SK-N-SH (cell line): Measurements from ENCODE around the gene ETFA. TPM values are rescaled to one million over a fixed set of nuclear protein-coding genes. Genes with fewer than 3 reads are reported as not detected.

ENCODE experiments used
- CTCF ChIA-PET: fragments of 300-600, 350-600 bp; formaldehyde crosslinking; extraction: SDS; loops from one replicate; lab custom pipeline; 2021; lab: Yijun Ruan, JAX
- POLR2A ChIA-PET: fragments of 350-600 bp; sonication (Branson Sonifier 250); formaldehyde crosslinking; extraction: SDS; loops from one replicate; lab custom pipeline; 2020; ENCODE audit warnings: antibody characterized with exemption, inconsistent platforms; lab: Yijun Ruan, JAX
- DNase-seq: peaks from one replicate; pipeline ENCODE4 v3.0.0; 2012
- H2AFZ ChIP-seq: fragments of 200-600 bp; sonication (generic); 2 replicates; pipeline ENCODE4 v1.8.1; 2016; ENCODE audit warnings: antibody characterized with exemption, mild to moderate bottlenecking, low read depth
- H3F3A ChIP-seq: fragments of 200-600 bp; sonication (generic); replicated peaks from 2 replicates; pipeline ENCODE3; 2016; ENCODE audit warnings: antibody characterized with exemption, mild to moderate bottlenecking; ENCODE audit not compliant: insufficient read depth
- H3K27ac ChIP-seq, 2 experiments: fragments of 200-500 bp in 1 of 2; fragments of 200-600 bp in 1 of 2; sonication (Bioruptor generic) in 1 of 2; sonication (generic), shearing (Covaris generic) in 1 of 2; 2 replicates each; pipeline versions ENCODE4 v1.5.1 to v1.6.1; 2014 to 2016; ENCODE audit warnings: low read depth in 2 of 2, inconsistent platforms in 1 of 2, low read length in 1 of 2, mild to moderate bottlenecking in 1 of 2, mixed read lengths in 1 of 2
- H3K27me3 ChIP-seq: fragments of 200-600 bp; sonication (generic), shearing (Covaris generic); 2 replicates; pipeline ENCODE4 v1.6.1; 2016; ENCODE audit warnings: mixed run types; ENCODE audit not compliant: insufficient read depth
- H3K36me3 ChIP-seq, 2 experiments: fragments of 200-500 bp in 1 of 2; fragments of 200-600 bp in 1 of 2; sonication (Bioruptor generic) in 1 of 2; sonication (generic) in 1 of 2; replicated peaks in 1 of 2; 2 replicates each; pipeline versions ENCODE3 to v1.5.1; 2014 to 2016; ENCODE audit warnings: low read length in 1 of 2, mild to moderate bottlenecking in 1 of 2; ENCODE audit not compliant: insufficient read depth in 2 of 2, control insufficient read depth in 1 of 2
- H3K4me1 ChIP-seq, 2 experiments: fragments of 200-500 bp in 1 of 2; fragments of 200-600 bp in 1 of 2; sonication (Bioruptor generic) in 1 of 2; sonication (generic), shearing (Covaris generic) in 1 of 2; 2 replicates each; pipeline versions ENCODE4 v1.5.1 to v1.6.1; 2014 to 2016; ENCODE audit warnings: low read depth in 1 of 2, low read length in 1 of 2, mixed run types in 1 of 2; ENCODE audit not compliant: insufficient read depth in 2 of 2, control insufficient read depth in 1 of 2
- H3K4me2 ChIP-seq: fragments of 200-600 bp; sonication (generic), shearing (Covaris generic); 2 replicates; pipeline ENCODE4 v1.6.1; 2017; ENCODE audit warnings: mixed run types
- H3K4me3 ChIP-seq, 2 experiments: fragments of 200-500 bp in 1 of 2; fragments of 200-600 bp in 1 of 2; sonication (Bioruptor generic) in 1 of 2; sonication (generic), shearing (Covaris generic) in 1 of 2; 2 replicates each; pipeline versions ENCODE4 v1.5.1 to v1.8.1; 2014 to 2016; ENCODE audit warnings: low read depth in 2 of 2, inconsistent platforms in 1 of 2, low read length in 1 of 2, mild to moderate bottlenecking in 1 of 2, mixed read lengths in 1 of 2, moderate library complexity in 1 of 2
- H3K79me2 ChIP-seq: fragments of 200-600 bp; sonication (generic); 2 replicates; pipeline ENCODE4 v1.8.1; 2017; ENCODE audit warnings: mild to moderate bottlenecking; ENCODE audit not compliant: insufficient read depth
- H3K9ac ChIP-seq: fragments of 200-600 bp; sonication (generic); 2 replicates; pipeline ENCODE4 v1.6.1; 2017; ENCODE audit warnings: mixed run types
- H3K9me2 ChIP-seq: fragments of 200-600 bp; sonication (generic); 2 replicates; pipeline ENCODE4 v1.6.1; 2017; ENCODE audit warnings: mixed run types
- H3K9me3 ChIP-seq: fragments of 200-600 bp; sonication (generic); 2 replicates; pipeline ENCODE4 v1.6.1; 2017; ENCODE audit warnings: mixed run types, mild to moderate bottlenecking, moderate library complexity
- H4K20me1 ChIP-seq: fragments of 200-600 bp; sonication (generic); 2 replicates; pipeline ENCODE4 v1.6.1; 2017; ENCODE audit warnings: mild to moderate bottlenecking, mixed run types; ENCODE audit not compliant: insufficient read depth
- CHD2 ChIP-seq: fragments of 150-350 bp; IDR thresholded peaks from 2 replicates; pipeline ENCODE4 v1.6.1; 2018; ENCODE audit warnings: low read length; ENCODE audit not compliant: partially characterized antibody
- ELF1 ChIP-seq: IDR thresholded peaks from 2 replicates; pipeline ENCODE4 v1.4.0; 2012
- FOXM1 ChIP-seq: IDR thresholded peaks from 2 replicates; pipeline ENCODE4 v1.4.0; 2012; ENCODE audit warnings: low read depth, mild to moderate bottlenecking
- GABPA ChIP-seq: IDR thresholded peaks from 2 replicates; pipeline ENCODE4 v1.4.0; 2012; ENCODE audit warnings: low read depth, mild to moderate bottlenecking
- JUND ChIP-seq: IDR thresholded peaks from 2 replicates; pipeline ENCODE4 v1.4.0; 2012
- MEF2A ChIP-seq: IDR thresholded peaks from 2 replicates; pipeline ENCODE4 v1.4.0; 2012; ENCODE audit warnings: low read depth, borderline replicate concordance
- NFIC ChIP-seq: IDR thresholded peaks from 2 replicates; pipeline ENCODE4 v1.4.0; 2012; ENCODE audit warnings: borderline replicate concordance
- NRF1 ChIP-seq: IDR thresholded peaks from 2 replicates; pipeline ENCODE4 v1.6.1; 2012; ENCODE audit warnings: low read depth, mild to moderate bottlenecking, low read length
- POLR2AphosphoS5 ChIP-seq: IDR thresholded peaks from 2 replicates; pipeline ENCODE4 v1.6.1; 2012; ENCODE audit warnings: low read depth, low read length
- RAD21 ChIP-seq: IDR thresholded peaks from 2 replicates; pipeline ENCODE4 v1.6.1; 2012; ENCODE audit warnings: mild to moderate bottlenecking, low read length
- RFX5 ChIP-seq: IDR thresholded peaks from 2 replicates; pipeline ENCODE4 v1.6.1; 2012; ENCODE audit warnings: mild to moderate bottlenecking, improper control_type of control experiment, low read length
- SIN3A ChIP-seq: IDR thresholded peaks from 2 replicates; pipeline ENCODE4 v1.6.1; 2012; ENCODE audit warnings: low read depth, mild to moderate bottlenecking, low read length, moderate library complexity, borderline replicate concordance
- SMC3 ChIP-seq: IDR thresholded peaks from 2 replicates; pipeline ENCODE4 v1.6.1; 2012; ENCODE audit warnings: low read depth, low read length, improper control_type of control experiment
- TAF1 ChIP-seq: IDR thresholded peaks from 2 replicates; pipeline ENCODE4 v1.6.1; 2012; ENCODE audit warnings: low read depth, mild to moderate bottlenecking, low read length, moderate library complexity, borderline replicate concordance
- TCF12 ChIP-seq: IDR thresholded peaks from 2 replicates; pipeline ENCODE4 v1.4.0; 2012
- TEAD4 ChIP-seq: IDR thresholded peaks from 2 replicates; pipeline ENCODE4 v1.4.0; 2012; ENCODE audit warnings: mild to moderate bottlenecking, borderline replicate concordance; ENCODE audit not compliant: insufficient read depth
- WGBS: methylation state at CpG from one replicate; pipeline ENCODE4 v1.1.6; 2017; ENCODE audit warnings: low lambda C conversion rate; 5-methylcytosine and 5-hydroxymethylcytosine counted together
- polyA plus RNA-seq, 3 experiments: library from polyadenylated mRNA; depleted of rRNA; stranded (reverse); fragments of >200 nt; gene quantifications; 2 replicates each; pipeline ENCODE4 v1.2.3, GENCODE V29; 2012
- TF ChIP-seq, protein P1 (sequence below): IDR thresholded peaks from 2 replicates; pipeline ENCODE4; 2012
- TF ChIP-seq, protein P2 (sequence below): fragments of 200-600 bp; sonication (generic); IDR thresholded peaks from 2 replicates; pipeline ENCODE4 v1.6.1; 2017; ENCODE audit warnings: antibody characterized with exemption, mild to moderate bottlenecking, moderate library complexity
- TF ChIP-seq, protein P3 (sequence below): IDR thresholded peaks from 2 replicates; pipeline ENCODE4 v1.4.0; 2012; ENCODE audit warnings: low read depth

ETFA gene
- polyA plus RNA-seq, 1 of the 3 experiments (the other 2 are of a cell fraction), result 122 TPM

DNA sequence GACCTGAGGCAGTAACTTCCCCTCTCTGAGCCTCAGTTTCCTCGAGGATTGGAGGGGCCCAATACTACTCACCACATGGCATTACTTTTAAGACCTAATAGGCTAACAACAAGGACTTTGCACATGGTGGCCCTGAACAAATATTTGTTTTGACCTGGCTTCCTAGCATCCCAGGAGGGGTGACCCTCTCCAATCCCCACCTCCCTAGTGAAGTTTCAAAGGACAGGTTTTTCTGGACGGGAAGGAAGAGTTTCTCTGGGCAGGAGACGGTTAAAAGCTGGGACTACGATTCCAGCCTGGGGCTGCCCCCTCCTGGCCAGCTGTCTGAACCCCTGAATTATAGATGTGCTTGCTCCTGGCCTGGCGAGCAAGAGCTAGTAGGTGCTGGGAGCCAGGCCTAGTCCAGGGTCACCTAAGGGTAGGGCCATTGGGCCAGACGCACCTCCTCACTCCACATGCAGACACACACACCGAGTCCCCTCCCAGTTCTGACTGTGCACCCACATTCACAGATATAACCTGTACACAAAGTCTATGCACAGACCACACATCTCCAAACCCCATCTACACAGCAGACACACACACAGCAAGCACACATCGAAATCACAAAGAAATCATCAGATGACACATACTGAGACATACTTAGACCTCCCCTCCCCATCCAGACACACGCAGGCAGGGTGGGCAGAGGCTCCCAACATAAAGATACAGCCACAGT lies 22.6 kb upstream of the ETFA start:
- ChIA-PET POLR2A (interaction anchor here (0.7 to 1.0 kb wide), 2 partner anchors 12 to 23 kb away, joined by 3 to 4 read pairs; partner anchors contain the start of gene ETFA), CTCF (interaction anchor here (0.6 to 4.5 kb wide), 14 partner anchors 9 to 533 kb away, joined by 3 to 29 read pairs (median 4); no protein-coding TSS in a partner anchor)
- no peak overlapping the region for H3K4me3 ChIP-seq
- H3K9me3 ChIP-seq, result no peaks in the 10 kb centered on the region
- H2AFZ ChIP-seq, result no peak overlapping the region
- peaks cover 17% of the 10 kb centered on the region for H3K79me2 ChIP-seq
- no peaks in the 10 kb centered on the region for H3K27me3 ChIP-seq
- H3K4me2 ChIP-seq, result no peak overlapping the region
- no peak overlapping the region for H3K9ac ChIP-seq
- H3K4me1 ChIP-seq, result peaks cover 4 to 21% of the 10 kb centered on the region in 2 experiments; a peak in 2 of 4 replicates
- H3K9me2 ChIP-seq, result no peaks in the 10 kb centered on the region
- no peak overlapping the region for H3K27ac ChIP-seq
- 69% methylated on average over 8 of the region's 9 CpGs for WGBS
- H4K20me1 ChIP-seq, result 0 out of 2 replicates have a peak, but pooled peaks cover 2% of the 10 kb centered on the region
- no peaks in the 10 kb centered on the region for H3K36me3 ChIP-seq
- DNase-seq, result peak; percentile 56
- TF ChIP-seq TAF1, result no peak
- peak; percentile 43; the same call in 1 of the 2 replicates for TF ChIP-seq SMC3
- TF ChIP-seq, protein P1, sequence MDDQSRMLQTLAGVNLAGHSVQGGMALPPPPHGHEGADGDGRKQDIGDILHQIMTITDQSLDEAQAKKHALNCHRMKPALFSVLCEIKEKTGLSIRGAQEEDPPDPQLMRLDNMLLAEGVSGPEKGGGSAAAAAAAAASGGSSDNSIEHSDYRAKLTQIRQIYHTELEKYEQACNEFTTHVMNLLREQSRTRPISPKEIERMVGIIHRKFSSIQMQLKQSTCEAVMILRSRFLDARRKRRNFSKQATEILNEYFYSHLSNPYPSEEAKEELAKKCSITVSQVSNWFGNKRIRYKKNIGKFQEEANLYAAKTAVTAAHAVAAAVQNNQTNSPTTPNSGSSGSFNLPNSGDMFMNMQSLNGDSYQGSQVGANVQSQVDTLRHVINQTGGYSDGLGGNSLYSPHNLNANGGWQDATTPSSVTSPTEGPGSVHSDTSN, result no peak
- TF ChIP-seq NFIC, result no peak
- TF ChIP-seq, protein P2, sequence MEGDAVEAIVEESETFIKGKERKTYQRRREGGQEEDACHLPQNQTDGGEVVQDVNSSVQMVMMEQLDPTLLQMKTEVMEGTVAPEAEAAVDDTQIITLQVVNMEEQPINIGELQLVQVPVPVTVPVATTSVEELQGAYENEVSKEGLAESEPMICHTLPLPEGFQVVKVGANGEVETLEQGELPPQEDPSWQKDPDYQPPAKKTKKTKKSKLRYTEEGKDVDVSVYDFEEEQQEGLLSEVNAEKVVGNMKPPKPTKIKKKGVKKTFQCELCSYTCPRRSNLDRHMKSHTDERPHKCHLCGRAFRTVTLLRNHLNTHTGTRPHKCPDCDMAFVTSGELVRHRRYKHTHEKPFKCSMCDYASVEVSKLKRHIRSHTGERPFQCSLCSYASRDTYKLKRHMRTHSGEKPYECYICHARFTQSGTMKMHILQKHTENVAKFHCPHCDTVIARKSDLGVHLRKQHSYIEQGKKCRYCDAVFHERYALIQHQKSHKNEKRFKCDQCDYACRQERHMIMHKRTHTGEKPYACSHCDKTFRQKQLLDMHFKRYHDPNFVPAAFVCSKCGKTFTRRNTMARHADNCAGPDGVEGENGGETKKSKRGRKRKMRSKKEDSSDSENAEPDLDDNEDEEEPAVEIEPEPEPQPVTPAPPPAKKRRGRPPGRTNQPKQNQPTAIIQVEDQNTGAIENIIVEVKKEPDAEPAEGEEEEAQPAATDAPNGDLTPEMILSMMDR, result peak; percentile 47
- TF ChIP-seq TEAD4, result no peak
- no peak for TF ChIP-seq JUND
- no peak for TF ChIP-seq MEF2A
- no peak for TF ChIP-seq TCF12
- TF ChIP-seq FOXM1, result no peak
- no peak for TF ChIP-seq POLR2AphosphoS5
- TF ChIP-seq, protein P3, sequence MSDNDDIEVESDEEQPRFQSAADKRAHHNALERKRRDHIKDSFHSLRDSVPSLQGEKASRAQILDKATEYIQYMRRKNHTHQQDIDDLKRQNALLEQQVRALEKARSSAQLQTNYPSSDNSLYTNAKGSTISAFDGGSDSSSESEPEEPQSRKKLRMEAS, result no peak
- no peak for TF ChIP-seq GABPA
- TF ChIP-seq RAD21, result peak; percentile 60
- no peak for TF ChIP-seq RFX5
- no peak for TF ChIP-seq ELF1
- no peak for TF ChIP-seq NRF1
- no peak for TF ChIP-seq SIN3A
- no peak for TF ChIP-seq CHD2
- H3F3A ChIP-seq, result peaks cover 8% of the 10 kb centered on the region
